T1000 (cell line): ENCODE measurements around the gene KRT76.

Experiments used
- DNase-seq: peaks from one replicate; lab custom pipeline; 2025; ENCODE audit warnings: mixed read lengths; lab: John Stamatoyannopoulos, UW

Gene KRT76

DNA sequence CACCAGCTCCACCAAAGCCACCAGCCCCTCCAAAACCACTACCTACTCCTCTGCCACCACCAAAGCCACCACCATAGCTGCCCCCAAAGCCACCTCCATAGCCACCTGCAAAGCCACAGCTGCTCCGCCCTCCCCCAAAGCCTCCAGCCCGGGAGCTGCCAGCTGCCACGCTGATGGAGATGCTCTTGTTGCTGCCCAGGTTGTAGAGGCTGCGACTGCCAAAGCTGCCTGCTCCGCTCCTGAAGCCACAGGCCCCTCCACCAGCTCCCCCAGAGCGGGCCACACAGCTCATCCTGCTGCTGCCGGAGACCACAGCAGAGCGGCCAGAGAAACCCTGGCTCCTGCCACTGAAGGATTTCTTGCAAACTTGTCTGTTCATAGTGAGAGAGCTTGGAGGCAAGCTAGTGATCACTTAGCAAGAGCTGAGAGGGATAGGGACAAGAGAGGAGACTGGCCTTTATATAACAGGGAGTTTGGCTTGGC, at the start of gene KRT76:
TSS of gene KRT76 (minus strand) at position 433 of the 483 bp plus-strand sequence. CDS start at position 379, 54 bp downstream.
- no peak for DNase-seq

GRCh38 chr12:52825961-52826360, 48.8 kb upstream of the KRT76 start:
- no peak for DNase-seq

- DNase-seq: no peak
These were observed 47.7 kb upstream of the KRT76 start for GRCh38 chr12:52824741-52825410.

- DNase-seq: no peak
These were observed 46.8 kb upstream of the KRT76 start for GRCh38 chr12:52823761-52824450.

DNA sequence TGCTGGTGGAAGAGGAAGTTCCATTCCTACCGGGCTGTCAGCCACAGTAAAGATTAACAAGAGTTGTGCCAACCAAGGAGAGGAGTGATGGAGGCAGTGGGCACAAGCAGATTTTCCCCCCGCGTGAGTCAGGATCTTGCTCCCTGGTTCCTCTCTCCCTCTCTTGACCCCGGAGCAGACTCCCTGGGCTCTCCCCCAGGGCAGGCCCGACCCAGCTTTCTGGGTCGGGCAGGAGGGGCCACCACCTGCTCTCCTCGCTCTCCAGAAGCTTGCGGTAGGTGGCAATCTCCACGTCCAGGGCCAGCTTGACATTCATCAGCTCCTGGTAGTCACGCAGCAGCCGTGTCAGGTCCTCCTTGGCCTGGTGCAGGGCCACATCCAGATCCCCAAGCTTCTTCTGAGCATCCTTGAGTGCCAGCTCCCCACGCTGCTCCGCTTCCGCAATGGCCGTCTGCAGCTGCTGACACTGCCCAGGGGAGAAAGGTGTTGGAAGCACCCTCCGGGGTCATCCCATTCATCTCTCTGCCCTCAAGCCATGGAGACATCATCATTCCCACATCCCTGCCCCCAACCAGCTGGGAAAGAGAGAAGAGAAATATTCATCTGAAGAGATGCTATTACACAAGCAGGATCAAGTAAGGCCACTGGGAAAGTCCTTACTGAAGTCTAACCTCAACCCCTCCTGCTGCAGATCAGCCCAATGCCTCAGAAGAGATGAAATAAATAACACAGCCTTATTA, 45.8 kb upstream of the KRT76 start:
- DNase-seq: no peak

DNA sequence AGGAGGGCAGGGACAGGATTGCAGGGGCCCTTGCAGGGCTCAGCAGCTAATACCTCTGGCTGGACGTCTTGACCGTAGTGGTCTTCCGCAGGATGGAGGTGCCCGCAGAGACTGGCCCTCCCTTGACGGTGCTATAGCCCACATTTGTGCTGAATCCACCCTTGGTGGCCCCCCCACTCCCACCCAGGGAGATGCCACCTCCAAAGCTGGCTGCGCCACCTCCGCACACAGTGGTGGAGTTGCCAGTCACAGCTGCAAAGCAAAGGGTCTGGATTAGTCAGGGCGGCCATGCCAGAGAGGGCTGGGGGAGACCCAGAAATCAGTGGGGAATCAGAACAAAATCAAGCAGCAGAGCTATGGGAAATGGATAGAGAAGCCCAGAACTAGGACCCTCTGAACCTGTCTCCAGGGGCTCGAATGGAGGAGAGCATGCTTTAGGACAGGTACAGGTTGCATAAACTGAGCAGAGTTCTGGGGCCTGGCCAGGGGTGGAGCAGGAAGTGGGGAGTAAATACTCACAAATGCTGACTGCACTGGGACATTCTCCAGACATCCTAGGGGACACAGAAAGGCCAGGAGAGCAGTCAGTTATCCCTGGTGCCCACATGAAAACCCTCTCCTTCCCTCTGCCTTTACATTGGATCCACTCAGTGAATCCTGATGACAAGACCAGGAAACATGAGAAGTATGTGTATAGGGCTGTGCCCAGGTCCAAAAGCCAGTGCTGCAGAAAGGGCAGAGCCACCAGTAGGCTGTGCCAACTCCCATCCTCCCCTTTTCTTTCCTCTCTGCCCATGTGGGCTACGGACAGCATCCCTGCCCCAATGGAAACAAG, 44.9 kb upstream of the KRT76 start:
- DNase-seq: no peak

DNA sequence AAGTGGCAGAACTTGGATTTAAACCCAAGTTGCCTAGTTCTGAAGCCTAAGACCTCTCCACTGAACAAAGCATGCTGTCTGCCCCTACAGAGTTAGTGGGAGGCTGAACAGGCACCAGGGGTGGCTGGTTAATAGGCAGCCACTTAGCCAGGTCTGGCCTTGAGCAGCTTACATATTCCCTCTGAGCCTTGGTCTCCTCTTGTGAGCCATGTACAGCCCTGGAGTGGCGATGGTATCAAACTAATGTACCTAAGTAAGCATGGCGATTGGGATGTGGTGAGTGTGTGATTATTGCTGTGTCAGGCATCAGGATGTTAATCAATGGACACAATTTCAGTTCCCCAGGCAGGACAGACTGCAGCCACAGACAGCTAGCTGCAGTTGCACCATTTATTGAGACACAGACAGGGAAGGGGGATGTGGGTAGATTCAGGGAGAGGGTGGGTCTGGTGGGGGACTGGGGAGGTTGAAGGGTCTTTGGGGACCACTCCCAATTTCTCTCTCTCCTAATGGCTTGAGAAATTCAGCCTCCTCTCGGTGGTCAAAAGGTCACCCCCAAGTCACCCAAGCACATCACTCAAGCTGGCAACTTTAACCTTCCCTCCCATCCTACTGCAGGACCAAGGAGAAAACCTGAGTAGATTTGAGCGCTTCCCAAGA, 44.1 kb upstream of the KRT76 start:
- DNase-seq: no peak

- DNase-seq: no peak
These were observed 43.4 kb upstream of the KRT76 start for GRCh38 chr12:52820521-52820920.

- DNase-seq: no peak
These were observed 42.8 kb upstream of the KRT76 start for GRCh38 chr12:52819731-52820510.

DNA sequence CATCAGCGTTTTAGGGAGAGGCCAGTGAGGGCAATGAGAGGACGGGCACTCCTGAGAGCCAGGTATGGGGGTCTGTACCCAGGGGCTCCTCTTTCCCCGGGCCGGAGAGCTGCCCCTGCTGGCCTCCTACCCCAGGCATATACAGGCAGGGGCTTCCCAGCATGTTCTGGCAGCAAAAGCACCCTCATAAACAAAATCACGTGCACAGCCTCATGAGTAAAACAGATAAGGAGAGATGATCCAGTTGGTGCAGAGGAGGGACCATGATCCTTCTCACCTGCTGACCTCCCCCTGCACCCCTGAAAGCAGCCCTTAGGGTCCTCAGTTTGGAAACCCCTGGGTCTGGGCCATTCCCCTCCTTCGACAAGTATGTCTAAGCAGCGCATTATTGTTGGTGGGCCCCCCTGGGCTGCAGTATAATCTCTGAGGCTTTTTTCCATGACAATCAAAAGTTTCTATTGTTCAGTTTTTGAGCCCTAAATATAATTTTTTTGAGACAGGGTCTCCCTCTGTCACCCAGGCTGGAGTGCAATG, 41.8 kb upstream of the KRT76 start:
- no peak for DNase-seq

DNA sequence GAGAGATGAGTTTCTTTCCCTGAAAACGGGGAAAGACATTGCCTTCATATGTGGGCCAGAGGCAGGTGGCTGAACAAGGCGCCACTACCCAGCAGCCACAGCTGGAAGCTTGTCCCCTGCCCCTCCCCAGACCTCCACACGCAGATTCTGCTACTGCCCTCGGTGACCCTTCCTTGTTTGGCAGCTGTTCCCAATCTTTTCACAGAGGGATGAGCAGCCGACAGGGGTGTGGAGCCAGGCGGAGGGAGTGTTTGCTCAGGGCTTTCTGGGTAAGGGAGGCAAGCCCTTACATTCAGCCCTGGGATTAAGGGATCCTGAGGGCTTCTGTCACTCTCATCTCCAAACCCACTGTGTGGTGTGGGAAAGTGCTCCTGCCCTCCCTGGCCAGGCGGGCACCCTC, 41.2 kb upstream of the KRT76 start:
- DNase-seq: no peak

DNA sequence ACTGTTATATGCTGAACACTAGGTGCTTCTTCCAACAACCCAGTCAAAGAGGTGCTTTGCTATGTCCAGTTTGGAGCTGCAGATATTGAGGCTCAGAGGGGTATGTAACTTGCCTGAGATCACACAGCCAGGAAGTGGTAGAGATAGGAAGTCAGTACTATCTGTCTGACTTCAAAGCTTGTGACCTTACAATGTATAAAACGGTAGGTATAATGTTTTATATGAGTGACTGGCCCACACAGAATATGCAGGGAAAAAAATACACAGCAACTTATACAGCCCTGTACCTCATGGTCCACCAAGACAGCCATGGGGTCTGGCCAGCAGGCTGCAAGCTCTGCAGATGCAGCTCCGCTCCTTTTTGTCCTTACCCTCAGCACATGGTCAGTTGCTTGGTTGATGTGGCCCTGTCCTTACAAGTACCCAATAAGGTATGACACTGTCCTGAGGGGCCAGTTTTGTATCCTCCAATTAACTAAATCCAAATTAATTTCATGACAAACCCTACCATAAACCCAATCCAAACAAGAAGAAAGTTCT, 40.6 kb upstream of the KRT76 start:
- DNase-seq: no peak

DNA sequence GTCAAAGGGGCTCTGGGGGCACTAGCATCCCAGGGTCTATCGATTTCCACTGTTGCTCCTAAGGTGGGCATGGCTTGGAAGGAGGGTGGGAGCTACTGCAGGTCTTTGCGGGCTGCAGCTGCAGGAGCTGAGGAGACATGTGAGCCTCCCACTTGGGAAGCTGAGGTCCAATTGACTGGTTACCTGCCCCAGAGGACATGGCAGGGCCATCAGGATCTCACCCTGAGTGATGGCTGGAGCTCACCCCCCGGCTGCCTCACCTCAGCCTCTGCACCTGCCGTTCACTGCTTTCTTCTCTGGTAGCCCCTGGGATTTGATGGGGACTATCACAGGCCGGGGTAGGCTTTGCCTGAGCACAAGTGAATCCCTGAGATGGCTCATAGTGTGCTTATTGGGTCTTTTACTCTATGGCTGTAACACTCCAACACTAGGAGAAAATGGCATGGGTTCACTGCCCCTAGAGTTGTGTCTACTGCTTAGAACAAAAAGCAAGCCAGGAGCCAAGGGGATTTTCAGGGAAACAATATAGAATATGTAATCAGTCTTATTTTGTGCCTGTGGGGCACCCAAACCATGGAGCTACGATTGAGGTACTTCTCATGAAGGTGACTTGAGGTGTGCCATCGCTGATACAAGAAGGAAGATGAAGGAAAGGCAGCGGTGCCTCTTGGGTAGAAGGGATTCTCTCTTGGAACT, 40.0 kb upstream of the KRT76 start:
- DNase-seq: no peak

GRCh38 chr12:52815676-52816588, 38.8 kb upstream of the KRT76 start:
- DNase-seq: no peak

DNA sequence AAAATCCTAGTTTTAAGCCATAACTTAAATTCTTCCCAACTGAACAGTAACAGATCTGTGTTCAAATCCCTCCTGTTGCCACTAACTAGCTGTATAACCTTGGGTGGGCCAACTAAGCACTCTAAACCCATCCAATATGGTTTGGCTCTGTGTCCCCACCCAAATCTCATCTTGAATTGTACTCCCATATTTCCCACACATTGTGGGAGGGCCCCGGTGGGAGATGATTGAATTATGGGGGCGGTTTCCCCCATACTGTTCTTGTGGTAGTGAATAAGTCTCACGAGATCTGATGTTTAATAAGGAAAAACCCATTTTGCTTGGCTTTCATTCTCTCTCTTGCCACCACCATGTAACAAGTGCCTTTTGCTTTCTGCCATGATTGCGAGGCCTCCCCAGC, 38.0 kb upstream of the KRT76 start:
- no peak for DNase-seq

DNA sequence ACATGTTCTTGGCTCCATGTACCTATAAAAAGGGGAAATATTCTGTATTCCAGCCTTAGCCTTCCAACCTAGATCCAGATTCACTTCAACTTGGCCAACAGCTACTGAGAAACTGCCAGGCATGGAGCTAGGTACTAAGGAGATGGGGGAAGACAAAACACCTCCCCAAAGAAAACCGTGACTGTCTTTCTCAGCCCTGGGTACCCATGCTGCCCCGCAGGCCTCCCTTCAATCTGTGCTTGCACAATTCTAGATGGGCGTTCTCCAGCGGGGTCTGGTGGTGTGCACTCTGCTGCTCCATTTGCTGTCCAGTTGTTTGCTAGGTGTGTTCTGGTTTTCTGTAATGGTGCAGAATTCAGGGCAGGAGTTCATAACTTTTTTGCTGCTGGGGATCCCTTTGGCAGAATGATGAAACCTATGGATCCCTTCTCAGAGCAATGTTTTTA, 37.6 kb upstream of the KRT76 start:
- DNase-seq: no peak

GRCh38 chr12:52813885-52814709, 37.0 kb upstream of the KRT76 start, which contains the start of gene KRT4:
Gene KRT4, minus strand, starts transcription at chr12:52814116. Its CDS starts 58 bp downstream, at chr12:52814058.
- no peak for DNase-seq
